HG03439 (cell line): ENCODE data around the gene DCLRE1B.
"Not testable (repeated sequence)": the region's sequence is repeated elsewhere in the genome, so short reads cannot be mapped to it uniquely, and the experiment has no call there.

Experiments
- ATAC-seq: cut with Tn5 transposase; IDR thresholded peaks from one replicate; pipeline ENCODE4 v1.9.1; 2021; ENCODE audit warnings: mild to moderate bottlenecking, moderate library complexity; ENCODE audit not compliant: unreplicated experiment

DCLRE1B gene

GRCh38 chr1:113946112-113946511 is 41.0 kb downstream of the DCLRE1B start:
- no peak for ATAC-seq

GRCh38 chr1:113946678-113947387 is 41.7 kb downstream of the DCLRE1B start:
- ATAC-seq: no peak

GRCh38 chr1:113947388-113948107 is 42.4 kb downstream of the DCLRE1B start:
- ATAC-seq: no peak

- not testable (repeated sequence) for ATAC-seq
Measured at GRCh38 chr1:113948151-113948550, 43.0 kb downstream of the DCLRE1B start.

GRCh38 chr1:113949007-113949406 is 43.9 kb downstream of the DCLRE1B start:
- ATAC-seq: no peak

- ATAC-seq: no peak
Measured at GRCh38 chr1:113950908-113951307, 45.8 kb downstream of the DCLRE1B start.

GRCh38 chr1:113951719-113952118 is 46.6 kb downstream of the DCLRE1B start:
- no peak for ATAC-seq

GRCh38 chr1:113957984-113958383 is 52.9 kb downstream of the DCLRE1B start:
- no peak for ATAC-seq

- ATAC-seq: no peak
Measured at GRCh38 chr1:113958691-113959090, 53.6 kb downstream of the DCLRE1B start.

GRCh38 chr1:113963281-113963906 is 58.3 kb downstream of the DCLRE1B start:
- ATAC-seq: no peak
